A549 treated with ZK216348 at 1 μM for 4 hours (cell line): ENCODE data around the gene NSF. TPM values are rescaled to one million over a fixed set of nuclear protein-coding genes. Genes with fewer than 3 reads are reported as not detected.

Source experiments
- total RNA-seq: library from RNA; stranded (reverse); fragments of 200-300 nt; extraction: Qiagen RNA extraction; gene quantifications from 5 replicates; pipeline ENCODE4 v1.2.3, GENCODE V29; 2022; ENCODE audit warnings: low read depth

NSF gene
- total RNA-seq = 18.3 to 23.4 TPM (median 20.0 TPM) in 5 replicates

DNA sequence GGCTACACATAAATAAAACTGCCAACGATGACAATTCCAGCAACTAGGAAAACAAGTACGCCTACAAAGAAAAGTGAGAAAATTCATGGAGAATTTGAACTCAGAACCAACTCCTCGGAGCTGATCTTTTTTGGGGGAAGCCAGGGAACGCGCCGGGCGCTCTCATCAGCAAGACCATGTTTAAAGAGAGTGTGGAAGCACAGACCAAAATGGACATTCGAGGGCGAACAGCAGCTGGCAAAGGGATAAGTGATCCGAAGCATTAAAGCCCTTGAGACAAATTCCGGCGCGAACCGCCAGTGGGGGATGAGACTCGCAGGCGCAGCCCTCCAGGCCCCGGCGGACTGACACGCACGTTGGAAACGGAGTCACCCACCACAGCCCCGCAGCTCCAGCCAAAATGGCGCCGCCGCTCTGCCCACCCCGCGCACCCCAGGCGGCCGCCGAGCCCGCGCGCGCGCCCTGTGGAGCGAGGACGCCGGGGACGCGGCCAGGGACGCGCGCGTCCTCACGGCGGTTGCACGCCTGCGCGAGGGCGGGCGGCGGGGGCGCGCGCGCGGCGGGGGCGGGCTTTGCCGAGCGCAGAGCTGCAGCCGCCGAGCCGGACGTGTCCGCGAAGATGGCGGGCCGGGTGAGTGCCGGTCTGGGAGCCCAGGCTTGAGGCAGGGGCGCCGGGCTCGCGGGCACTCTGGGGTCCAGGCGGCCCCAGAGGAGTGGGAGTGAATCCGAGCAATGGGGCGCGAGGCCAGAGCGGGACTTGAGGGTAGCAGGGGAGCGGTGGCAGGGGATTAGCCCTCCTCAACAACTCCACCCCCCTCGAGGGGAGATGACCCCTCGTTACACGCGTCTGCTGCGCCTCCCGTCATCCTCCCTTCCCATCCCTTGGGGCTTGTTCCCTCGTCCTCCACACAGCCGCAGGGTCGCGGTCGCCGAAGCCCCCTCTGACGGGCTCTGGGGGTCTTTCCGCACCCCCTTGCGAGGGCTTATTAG, at the start of gene NSF:
TSS of gene NSF (plus strand) at position 513 of the 990 bp plus-strand sequence. CDS start at position 620, 107 bp downstream.

GRCh38 chr17:46579083-46580075, 11.1 kb upstream of the NSF start, which contains the start of gene ARL17A:
Gene ARL17A, minus strand, starts transcription at chr17:46579691. Its CDS starts 3,369 bp downstream, at chr17:46576322.

Other genes starting within 250 kb of the NSF start
- 4.0 to 10.1 TPM (median 6.2 TPM) in 5 replicates for gene ARL17B, start 228.9 kb upstream of the NSF start, total RNA-seq
- 2.6 to 4.4 TPM (median 3.6 TPM) in 5 replicates for gene LRRC37A2, start 78.2 kb upstream of the NSF start, total RNA-seq
- 4.1 to 5.9 TPM (median 4.9 TPM) in 5 replicates for gene ARL17A, start 11.0 kb upstream of the NSF start, total RNA-seq
- 3.8 to 5.2 TPM (median 4.8 TPM) in 5 replicates for gene WNT3, start 228.0 kb downstream of the NSF start, total RNA-seq